ENCODE data around the gene TAS2R46.
"Not testable (repeated sequence)": the region's sequence is repeated elsewhere in the genome, so short reads cannot be mapped to it uniquely, and the experiment has no call there.

The TAS2R46 gene

GRCh38 chr12:11075642-11076041 is 13.5 kb upstream of the TAS2R46 start:
- H3K4me1 ChIP-seq (ENCODE audit: control insufficient read depth, low read depth, low read length): no peaks in the 10 kb centered on the region
- no peaks in the 10 kb centered on the region for H3K9me3 ChIP-seq (ENCODE audit: control insufficient read depth, low read depth, low read length)
- no peak overlapping the region for H3K9ac ChIP-seq (ENCODE audit: low read length)
- H3K27ac ChIP-seq (ENCODE audit: low read length): no peak overlapping the region
- no peak overlapping the region for H3K4me3 ChIP-seq (ENCODE audit: low read length)
- no peaks in the 10 kb centered on the region for H3K36me3 ChIP-seq (ENCODE audit: control insufficient read depth, low read depth, low read length)
- no peaks in the 10 kb centered on the region for H3K27me3 ChIP-seq (ENCODE audit: control insufficient read depth, insufficient read depth, low read length)

DNA sequence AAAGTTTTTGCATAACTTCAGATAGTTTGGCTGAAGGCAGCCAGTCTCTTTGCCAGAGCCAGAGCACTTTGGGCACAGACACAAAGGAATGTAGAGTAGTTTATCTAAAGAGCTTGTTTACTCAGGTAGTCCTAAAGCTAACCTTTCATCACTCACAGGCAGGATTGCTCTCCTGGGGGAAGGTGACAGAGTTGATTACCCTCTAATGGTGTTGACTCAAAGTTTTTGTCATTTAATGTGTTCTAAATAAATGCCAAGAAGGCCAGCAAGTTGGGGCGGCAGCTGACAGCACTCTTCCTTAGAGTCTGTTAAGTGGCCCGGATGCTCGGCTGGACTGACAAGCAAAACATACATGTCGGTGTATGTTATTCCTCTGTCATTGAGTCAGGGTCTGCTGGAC is 9.3 kb upstream of the TAS2R46 start:
- H3K27me3 ChIP-seq (ENCODE audit: control insufficient read depth, insufficient read depth, low read length): no peaks in the 10 kb centered on the region
- no peak overlapping the region for H3K27ac ChIP-seq (ENCODE audit: low read length)
- no peaks in the 10 kb centered on the region for H3K4me1 ChIP-seq (ENCODE audit: control insufficient read depth, low read depth, low read length)
- H3K36me3 ChIP-seq (ENCODE audit: control insufficient read depth, low read depth, low read length): no peaks in the 10 kb centered on the region
- no peaks in the 10 kb centered on the region for H3K9me3 ChIP-seq (ENCODE audit: control insufficient read depth, low read depth, low read length)
- H3K9ac ChIP-seq (ENCODE audit: low read length): no peak overlapping the region
- H3K4me3 ChIP-seq (ENCODE audit: low read length): no peak overlapping the region

DNA sequence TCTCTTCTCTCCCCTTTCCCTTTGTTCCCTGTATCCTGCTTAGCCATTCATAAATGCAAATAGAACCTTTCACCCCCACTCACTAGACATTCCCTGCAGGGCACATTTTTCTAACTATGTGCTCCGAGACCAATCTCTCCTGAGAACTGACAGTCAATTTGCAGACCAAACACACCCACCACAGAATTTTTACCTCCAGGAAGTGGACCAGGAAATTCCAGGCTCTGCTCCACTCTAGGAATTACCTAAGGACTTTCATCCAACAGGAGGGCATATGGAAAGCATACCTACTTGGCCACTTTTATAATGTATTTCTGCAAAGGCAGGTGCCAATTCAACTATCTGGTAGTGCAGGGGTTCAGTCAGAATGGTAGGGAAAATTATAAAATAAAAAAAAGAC is 8.9 kb upstream of the TAS2R46 start:
- H3K27me3 ChIP-seq (ENCODE audit: control insufficient read depth, insufficient read depth, low read length): no peaks in the 10 kb centered on the region
- no peak overlapping the region for H3K9ac ChIP-seq (ENCODE audit: low read length)
- no peak overlapping the region for H3K27ac ChIP-seq (ENCODE audit: low read length)
- H3K4me1 ChIP-seq (ENCODE audit: control insufficient read depth, low read depth, low read length): no peaks in the 10 kb centered on the region
- no peak overlapping the region for H3K4me3 ChIP-seq (ENCODE audit: low read length)
- no peaks in the 10 kb centered on the region for H3K36me3 ChIP-seq (ENCODE audit: control insufficient read depth, low read depth, low read length)
- no peaks in the 10 kb centered on the region for H3K9me3 ChIP-seq (ENCODE audit: control insufficient read depth, low read depth, low read length)

DNA sequence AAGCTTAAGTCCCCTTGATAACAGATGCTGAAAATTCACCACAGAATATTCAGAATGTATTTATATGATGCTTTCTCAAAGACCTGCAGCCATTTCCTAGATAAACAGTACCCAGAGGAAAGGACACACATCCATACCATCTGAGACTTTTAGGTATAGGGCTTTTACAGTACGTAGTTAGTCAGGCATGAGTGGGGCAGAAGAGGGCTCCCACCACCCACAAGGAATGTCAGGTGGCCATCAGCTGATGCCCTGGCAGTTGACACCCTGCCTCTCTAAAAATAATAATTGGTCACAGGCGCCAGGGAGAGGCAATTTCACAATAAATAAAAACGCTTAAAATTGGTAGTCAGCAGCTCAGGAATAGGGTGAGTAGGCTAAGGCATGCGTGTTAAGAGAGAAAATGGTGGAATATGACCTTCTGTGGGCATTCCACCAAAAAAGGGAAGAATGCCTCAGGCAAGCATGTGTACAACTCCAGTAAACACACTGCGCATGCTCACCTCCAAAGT is 7.8 kb upstream of the TAS2R46 start:
- no peak overlapping the region for H3K27ac ChIP-seq (ENCODE audit: low read length)
- no peaks in the 10 kb centered on the region for H3K27me3 ChIP-seq (ENCODE audit: control insufficient read depth, insufficient read depth, low read length)
- H3K4me3 ChIP-seq (ENCODE audit: low read length): no peak overlapping the region
- no peaks in the 10 kb centered on the region for H3K4me1 ChIP-seq (ENCODE audit: control insufficient read depth, low read depth, low read length)
- H3K36me3 ChIP-seq (ENCODE audit: control insufficient read depth, low read depth, low read length): no peaks in the 10 kb centered on the region
- H3K9ac ChIP-seq (ENCODE audit: low read length): no peak overlapping the region
- no peaks in the 10 kb centered on the region for H3K9me3 ChIP-seq (ENCODE audit: control insufficient read depth, low read depth, low read length)

DNA sequence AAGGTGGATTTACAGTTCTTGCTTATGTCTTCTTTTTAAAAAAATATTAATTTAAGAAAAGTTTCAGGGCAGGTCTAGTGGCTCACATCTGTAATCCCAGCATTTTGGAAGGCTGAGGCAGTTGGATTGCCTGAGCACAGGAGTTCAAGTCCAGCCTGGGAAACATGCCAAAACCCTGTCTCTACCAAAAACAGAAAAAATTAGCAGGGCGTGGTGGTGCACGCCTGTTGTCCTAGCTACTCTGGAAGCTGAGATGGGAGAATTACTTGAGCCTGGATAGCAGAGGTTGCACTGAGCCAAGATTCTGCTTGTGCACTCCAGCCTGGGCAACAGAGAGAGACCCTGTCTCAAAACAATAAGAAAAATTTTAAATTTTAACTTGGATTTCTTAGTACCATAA is 5.4 kb upstream of the TAS2R46 start:
- H3K27me3 ChIP-seq (ENCODE audit: control insufficient read depth, insufficient read depth, low read length): no peaks in the 10 kb centered on the region

DNA sequence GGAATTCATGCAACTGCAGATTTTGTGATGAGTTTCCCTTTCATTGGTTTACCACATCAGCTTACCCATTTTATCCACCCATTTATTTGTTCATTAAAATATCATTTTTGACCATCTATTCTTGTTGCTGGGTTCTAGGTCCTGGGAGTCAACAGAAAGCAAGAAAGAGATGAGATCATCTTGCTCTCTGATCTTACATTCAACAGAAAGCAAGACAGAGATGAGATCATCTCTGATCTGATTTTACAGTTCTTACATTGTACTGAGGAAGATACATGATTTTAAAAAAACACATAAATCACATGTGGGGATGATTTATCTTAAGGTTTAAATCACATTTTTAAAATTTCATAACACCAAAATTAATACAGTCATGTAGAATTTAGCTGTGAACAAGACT is 2.3 kb downstream of the TAS2R46 start:
- Histone ChIP-seq H3K4me3 (ENCODE audit: low read length) (no peak overlapping the region), H3K4me1 (ENCODE audit: control insufficient read depth, low read depth, low read length) (no peaks in the 10 kb centered on the region), H3K27me3 (ENCODE audit: control insufficient read depth, insufficient read depth, low read length) (no peaks in the 10 kb centered on the region), H3K36me3 (ENCODE audit: control insufficient read depth, low read depth, low read length) (no peaks in the 10 kb centered on the region), H3K27ac (ENCODE audit: low read length) (no peak overlapping the region), H3K9ac (ENCODE audit: low read length) (no peak overlapping the region), H3K9me3 (ENCODE audit: control insufficient read depth, low read depth, low read length) (no peaks in the 10 kb centered on the region)

More for the DNA sequence above, 5.4 kb upstream of the TAS2R46 start:
- Histone ChIP-seq H3K4me1 (ENCODE audit: control insufficient read depth, low read depth, low read length) (no peaks in the 10 kb centered on the region), H3K9ac (ENCODE audit: low read length) (no peak overlapping the region), H3K27ac (ENCODE audit: low read length) (no peak overlapping the region), H3K9me3 (ENCODE audit: control insufficient read depth, low read depth, low read length) (no peaks in the 10 kb centered on the region), H3K4me3 (ENCODE audit: low read length) (no peak overlapping the region), H3K36me3 (ENCODE audit: control insufficient read depth, low read depth, low read length) (no peaks in the 10 kb centered on the region)

DNA sequence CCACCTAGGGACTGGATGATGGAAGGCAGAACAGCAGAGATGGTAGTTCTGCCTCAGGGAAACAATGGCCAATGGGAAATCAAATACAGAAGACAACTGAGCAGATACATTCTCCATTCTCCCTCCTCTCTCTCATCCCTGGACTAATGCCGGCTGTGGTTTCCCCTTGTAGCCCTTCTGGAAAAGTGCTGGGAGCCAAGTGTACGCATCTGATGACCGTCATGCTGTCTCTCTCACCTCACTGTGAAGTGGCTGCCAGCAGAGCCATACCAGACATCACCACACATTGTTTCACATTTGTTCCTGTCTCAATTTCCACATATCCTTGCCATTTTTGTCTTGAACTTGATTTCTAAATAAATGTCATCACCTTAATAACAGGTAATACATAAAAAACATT is 3.1 kb downstream of the TAS2R46 start:
- Histone ChIP-seq H3K27ac (ENCODE audit: low read length) (no peak overlapping the region), H3K9ac (ENCODE audit: low read length) (no peak overlapping the region), H3K4me1 (ENCODE audit: control insufficient read depth, low read depth, low read length) (no peaks in the 10 kb centered on the region), H3K27me3 (ENCODE audit: control insufficient read depth, insufficient read depth, low read length) (no peaks in the 10 kb centered on the region), H3K9me3 (ENCODE audit: control insufficient read depth, low read depth, low read length) (no peaks in the 10 kb centered on the region), H3K36me3 (ENCODE audit: control insufficient read depth, low read depth, low read length) (no peaks in the 10 kb centered on the region), H3K4me3 (ENCODE audit: low read length) (no peak overlapping the region)

DNA sequence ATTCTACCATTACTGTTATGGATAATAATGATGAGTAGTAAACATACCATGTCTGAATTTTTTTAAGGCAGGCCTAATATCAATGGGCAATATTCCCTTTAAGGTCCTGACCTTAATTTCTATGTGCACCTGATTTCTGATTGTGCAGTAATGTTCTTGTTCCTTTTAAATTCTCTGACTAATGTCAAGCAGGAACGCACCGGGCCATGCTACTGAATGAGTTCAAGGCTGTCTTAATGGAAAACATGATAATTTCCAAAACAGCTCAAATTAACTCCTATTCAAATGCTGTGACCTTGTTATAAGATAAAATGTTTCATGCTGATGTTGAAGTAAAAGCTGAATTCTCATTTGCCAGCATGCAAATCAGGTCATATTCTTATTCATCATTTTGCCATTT is 6.8 kb downstream of the TAS2R46 start:
- Histone ChIP-seq H3K9me3 (ENCODE audit: control insufficient read depth, low read depth, low read length) (peaks cover 10% of the 10 kb centered on the region), H3K9ac (ENCODE audit: low read length) (no peak overlapping the region), H3K36me3 (ENCODE audit: control insufficient read depth, low read depth, low read length) (no peaks in the 10 kb centered on the region), H3K4me1 (ENCODE audit: control insufficient read depth, low read depth, low read length) (no peaks in the 10 kb centered on the region), H3K27ac (ENCODE audit: low read length) (no peak overlapping the region), H3K4me3 (ENCODE audit: low read length) (no peak overlapping the region), H3K27me3 (ENCODE audit: control insufficient read depth, insufficient read depth, low read length) (no peaks in the 10 kb centered on the region)

DNA sequence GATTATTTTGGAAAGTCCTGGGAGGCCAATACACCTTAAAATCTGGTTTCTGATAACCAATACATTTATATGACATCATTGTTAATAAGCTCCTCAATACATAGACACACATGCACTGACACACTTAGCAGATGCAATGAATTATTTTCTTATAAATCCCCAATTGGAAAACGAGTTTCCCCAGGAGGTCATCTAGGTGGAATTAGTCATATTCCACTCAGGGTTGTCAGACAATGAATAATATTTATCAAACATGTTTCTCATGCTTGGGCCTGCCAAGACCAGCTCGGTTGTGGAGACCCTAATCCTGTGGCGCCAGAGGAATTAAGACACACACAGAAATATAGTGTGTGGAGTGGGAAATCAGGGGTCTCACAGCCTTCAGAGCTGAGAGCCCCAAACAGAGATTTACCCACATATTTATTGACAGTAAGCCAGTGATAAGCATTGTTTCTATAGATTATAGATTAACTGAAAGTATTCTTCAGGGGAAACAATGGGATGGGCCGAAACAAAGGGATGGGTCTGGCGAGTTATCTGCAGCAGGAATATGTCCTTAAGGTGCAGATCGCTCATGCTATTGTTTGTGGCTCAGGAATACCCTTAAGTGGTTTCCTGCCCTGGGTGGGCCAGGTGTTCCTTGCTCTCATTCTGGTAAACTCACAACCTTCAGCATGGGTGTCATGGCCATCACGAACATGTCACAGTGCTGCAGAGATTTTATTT is 12.1 kb downstream of the TAS2R46 start:
- H3K9me3 ChIP-seq (ENCODE audit: control insufficient read depth, low read depth, low read length): peaks cover 10% of the 10 kb centered on the region
- H3K9ac ChIP-seq (ENCODE audit: low read length); H3K36me3 ChIP-seq (ENCODE audit: control insufficient read depth, low read depth, low read length); H3K4me1 ChIP-seq (ENCODE audit: control insufficient read depth, low read depth, low read length); H3K4me3 ChIP-seq (ENCODE audit: low read length); H3K27ac ChIP-seq (ENCODE audit: low read length); H3K27me3 ChIP-seq (ENCODE audit: control insufficient read depth, insufficient read depth, low read length): not testable (repeated sequence)

DNA sequence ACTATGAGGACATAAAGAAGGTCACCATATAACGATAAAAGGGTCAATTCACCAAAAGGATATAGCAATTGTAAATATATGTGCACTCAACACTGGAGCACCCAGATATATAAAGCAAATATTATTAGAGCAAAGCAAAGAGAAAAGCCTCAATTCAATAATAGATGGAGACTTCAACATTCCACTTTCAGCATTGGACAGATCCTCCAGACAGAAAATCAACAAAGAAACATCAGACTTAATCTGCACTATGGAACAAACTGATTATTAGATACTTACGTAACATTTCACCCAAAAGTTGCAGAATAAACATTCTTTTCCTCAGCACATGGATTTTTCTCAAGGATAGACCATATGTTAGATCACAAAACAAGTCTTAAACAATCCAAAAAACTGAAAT is 20.7 kb downstream of the TAS2R46 start:
- not testable (repeated sequence) for H3K9ac ChIP-seq (ENCODE audit: low read length); H3K4me3 ChIP-seq (ENCODE audit: low read length); H3K27me3 ChIP-seq (ENCODE audit: control insufficient read depth, insufficient read depth, low read length); H3K27ac ChIP-seq (ENCODE audit: low read length); H3K4me1 ChIP-seq (ENCODE audit: control insufficient read depth, low read depth, low read length); H3K36me3 ChIP-seq (ENCODE audit: control insufficient read depth, low read depth, low read length); H3K9me3 ChIP-seq (ENCODE audit: control insufficient read depth, low read depth, low read length)

- Histone ChIP-seq H3K27me3 (ENCODE audit: control insufficient read depth, insufficient read depth, low read length) (no peaks in the 10 kb centered on the region), H3K9ac (ENCODE audit: low read length) (no peak overlapping the region), H3K9me3 (ENCODE audit: control insufficient read depth, low read depth, low read length) (no peaks in the 10 kb centered on the region), H3K27ac (ENCODE audit: low read length) (no peak overlapping the region), H3K36me3 (ENCODE audit: control insufficient read depth, low read depth, low read length) (no peaks in the 10 kb centered on the region), H3K4me1 (ENCODE audit: control insufficient read depth, low read depth, low read length) (no peaks in the 10 kb centered on the region), H3K4me3 (ENCODE audit: low read length) (no peak overlapping the region)
Observed at GRCh38 chr12:11040162-11040561, 21.9 kb downstream of the TAS2R46 start.

DNA sequence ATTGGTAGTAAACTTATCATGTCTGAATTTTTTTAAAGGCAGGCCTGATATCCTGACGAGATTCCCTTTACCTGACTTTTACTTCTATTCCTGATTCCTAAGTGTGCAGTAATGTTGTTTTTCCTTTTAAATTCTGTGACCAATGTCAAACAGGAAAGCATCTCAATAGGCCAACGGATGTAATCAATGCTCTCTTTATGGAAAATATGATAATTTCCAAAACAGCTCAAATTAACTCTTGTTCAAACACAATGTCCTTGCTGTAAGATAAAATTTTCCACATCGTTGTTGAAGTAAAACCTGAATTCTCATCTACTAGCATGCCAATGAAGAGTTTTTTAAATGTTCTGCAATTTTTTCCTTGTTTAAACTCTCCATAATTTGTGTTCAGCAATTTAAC is 22.9 kb downstream of the TAS2R46 start:
- Histone ChIP-seq H3K9me3 (ENCODE audit: control insufficient read depth, low read depth, low read length) (no peaks in the 10 kb centered on the region), H3K27ac (ENCODE audit: low read length) (no peak overlapping the region), H3K27me3 (ENCODE audit: control insufficient read depth, insufficient read depth, low read length) (no peaks in the 10 kb centered on the region), H3K4me3 (ENCODE audit: low read length) (no peak overlapping the region), H3K36me3 (ENCODE audit: control insufficient read depth, low read depth, low read length) (no peaks in the 10 kb centered on the region), H3K9ac (ENCODE audit: low read length) (no peak overlapping the region), H3K4me1 (ENCODE audit: control insufficient read depth, low read depth, low read length) (no peaks in the 10 kb centered on the region)
